ACC112 (cell line): ENCODE measurements around the gene CPLANE1.
"Not testable (repeated sequence)": the region's sequence is repeated elsewhere in the genome, so short reads cannot be mapped to it uniquely, and the experiment has no call there.

Experiments used
- H2AFZ ChIP-seq: fragments of 200-600 bp; sonication (generic); one replicate; pipeline ENCODE4 v1.6.0; 2017; ENCODE audit warnings: antibody characterized with exemption, low read length; ENCODE audit not compliant: unreplicated experiment
- H3K27ac ChIP-seq: fragments of 200-600 bp; sonication (generic); 2 replicates; pipeline ENCODE4 v1.5.1; 2014; ENCODE audit warnings: low read depth, mild to moderate bottlenecking, antibody characterized with exemption, low read length, moderate library complexity
- H3K27me3 ChIP-seq: fragments of 200-600 bp; sonication (generic); 2 replicates; pipeline ENCODE4 v1.6.1; 2014; ENCODE audit warnings: mild to moderate bottlenecking, antibody characterized with exemption, low read length, moderate library complexity, mixed read lengths; ENCODE audit not compliant: insufficient read depth
- H3K36me3 ChIP-seq: fragments of 200-600 bp; sonication (generic); 2 replicates; pipeline ENCODE4 v1.6.1; 2016; ENCODE audit warnings: mild to moderate bottlenecking, antibody characterized with exemption, low read length, moderate library complexity, mixed read lengths; ENCODE audit not compliant: insufficient read depth
- H3K4me1 ChIP-seq: fragments of 200-600 bp; sonication (generic); one replicate; pipeline ENCODE4 v1.6.1; 2016; ENCODE audit warnings: low read length, mixed read lengths; ENCODE audit not compliant: insufficient read depth, unreplicated experiment, control insufficient read depth
- H3K4me3 ChIP-seq: fragments of 200-600 bp; sonication (generic); 2 replicates; pipeline ENCODE4 v1.5.1; 2014; ENCODE audit warnings: mild to moderate bottlenecking, low read depth, low read length
- H3K79me2 ChIP-seq: fragments of 200-600 bp; sonication (generic); one replicate; pipeline ENCODE4 v1.6.0; 2016; ENCODE audit warnings: low read length; ENCODE audit not compliant: control insufficient read depth, unreplicated experiment, insufficient read depth

The CPLANE1 gene

DNA sequence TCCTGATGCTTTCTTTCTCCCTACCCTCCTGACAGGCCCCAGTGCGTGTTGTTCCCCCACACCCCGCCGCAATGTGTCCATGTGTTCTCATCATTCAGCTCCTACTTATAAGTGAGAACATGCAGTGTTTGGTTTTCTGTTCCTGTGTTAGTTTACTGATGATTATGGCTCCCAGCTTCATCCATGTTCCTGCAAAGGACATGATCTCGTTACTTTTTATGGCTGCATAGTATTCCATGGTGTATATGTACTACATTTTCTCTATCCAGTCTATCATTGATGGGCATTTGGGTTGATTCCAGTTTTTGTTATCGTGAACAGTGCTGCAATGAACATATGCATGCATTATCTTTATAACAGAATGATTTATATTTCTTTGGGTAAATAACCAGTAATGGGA lies 149.9 kb downstream of the CPLANE1 start:
- not testable (repeated sequence) for H3K27me3 ChIP-seq, H3K4me3 ChIP-seq, H3K79me2 ChIP-seq, H2AFZ ChIP-seq, H3K4me1 ChIP-seq, H3K27ac ChIP-seq
- H3K36me3 ChIP-seq: peaks cover 11% of the 10 kb centered on the region

DNA sequence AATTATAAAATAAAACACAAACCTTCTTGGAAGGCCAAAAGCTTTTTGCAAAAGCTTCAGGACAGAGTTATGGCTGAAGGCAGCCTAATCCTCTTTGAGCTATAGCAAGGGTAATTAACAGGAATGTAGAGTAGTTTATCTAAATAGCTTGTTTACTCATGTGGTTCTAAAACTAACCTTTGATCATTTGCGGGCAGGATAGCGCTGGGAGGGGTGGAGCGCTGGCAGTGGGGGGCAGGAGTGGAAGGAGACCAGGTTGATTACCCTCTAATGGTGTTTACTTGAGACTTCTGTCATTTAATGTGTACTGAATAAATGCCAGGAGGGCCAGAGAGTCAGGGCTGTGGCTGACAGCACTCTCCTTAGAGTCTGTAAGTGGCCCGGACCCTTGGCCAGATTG lies 155.4 kb downstream of the CPLANE1 start:
- not testable (repeated sequence) for H3K27me3 ChIP-seq, H3K36me3 ChIP-seq, H3K4me3 ChIP-seq, H3K4me1 ChIP-seq, H3K79me2 ChIP-seq, H2AFZ ChIP-seq, H3K27ac ChIP-seq

DNA sequence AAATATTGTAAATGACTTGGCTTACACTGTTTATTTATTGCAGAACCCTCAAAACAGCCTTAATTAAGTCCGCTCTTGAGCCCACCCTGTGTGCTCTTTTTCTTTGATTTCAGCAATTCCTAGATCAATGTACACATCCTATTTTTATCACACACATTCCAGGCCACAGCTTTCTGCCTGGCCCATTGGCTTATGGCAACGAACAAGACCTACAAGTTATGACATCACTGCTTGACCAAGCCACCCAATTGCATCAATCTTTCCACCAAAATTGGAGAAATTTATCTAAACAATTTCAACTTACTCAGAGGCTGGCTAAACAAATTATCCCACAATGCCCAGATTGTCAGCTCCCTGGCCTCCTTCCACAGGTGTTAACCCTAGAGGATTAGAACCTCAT lies 158.4 kb downstream of the CPLANE1 start:
- H3K4me1 ChIP-seq: no peaks in the 10 kb centered on the region
- H2AFZ ChIP-seq: no peak overlapping the region
- no peaks in the 10 kb centered on the region for H3K36me3 ChIP-seq
- H3K27me3 ChIP-seq: no peaks in the 10 kb centered on the region
- no peak overlapping the region for H3K27ac ChIP-seq
- H3K79me2 ChIP-seq: no peaks in the 10 kb centered on the region
- no peak overlapping the region for H3K4me3 ChIP-seq

DNA sequence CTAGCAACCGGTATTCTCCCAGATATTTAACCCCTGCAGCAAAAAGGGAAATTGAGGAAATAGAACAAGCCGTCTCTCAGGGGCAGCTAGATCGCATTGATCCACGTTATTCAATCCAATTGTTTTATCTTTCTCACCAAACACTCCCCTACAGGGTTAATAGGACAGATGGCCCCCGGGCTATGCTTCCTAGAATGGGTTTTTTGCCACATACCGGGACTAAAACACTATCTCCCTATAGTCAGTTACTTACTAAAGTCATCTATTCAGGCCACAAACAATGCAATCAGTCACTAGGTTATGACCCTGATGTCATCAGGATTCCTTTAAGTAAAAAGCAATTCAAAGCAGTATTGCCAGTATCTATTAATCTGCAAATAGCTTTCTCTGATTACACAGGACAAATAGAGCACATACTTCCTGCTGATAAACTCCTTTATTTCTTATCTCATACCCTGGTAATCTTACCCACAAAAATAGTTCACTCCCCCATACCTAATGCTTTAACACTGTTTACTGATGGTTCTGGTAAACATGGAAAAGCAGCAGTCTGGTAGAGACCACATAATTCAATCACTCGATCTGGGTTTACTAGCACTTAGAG lies 159.0 kb downstream of the CPLANE1 start:
- Histone ChIP-seq H3K27ac (no peak overlapping the region), H3K36me3 (no peaks in the 10 kb centered on the region), H3K27me3 (no peaks in the 10 kb centered on the region), H3K4me3 (no peak overlapping the region), H3K4me1 (no peaks in the 10 kb centered on the region), H3K79me2 (no peaks in the 10 kb centered on the region), H2AFZ (no peak overlapping the region)

DNA sequence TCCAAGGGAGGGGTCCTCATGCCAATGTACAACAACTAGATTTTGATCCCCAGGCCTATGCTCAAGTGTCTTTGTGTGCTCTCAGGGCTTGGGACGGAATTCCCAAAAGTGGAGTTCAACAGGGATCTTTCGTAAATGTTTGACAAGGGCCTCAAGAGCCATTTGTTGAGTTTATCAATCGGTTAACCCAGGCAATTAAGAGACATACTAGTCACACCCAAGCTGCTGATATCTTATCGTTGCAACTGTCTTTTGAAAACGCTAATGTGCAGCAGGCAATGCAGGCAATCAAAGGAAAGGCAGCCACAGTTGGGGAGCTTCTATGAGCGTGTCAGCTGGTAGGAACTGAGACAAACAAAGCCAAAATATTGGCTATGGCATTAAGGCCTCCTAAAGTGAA lies 161.2 kb downstream of the CPLANE1 start:
- Histone ChIP-seq H3K79me2 (no peaks in the 10 kb centered on the region), H3K27ac (no peak overlapping the region), H2AFZ (no peak overlapping the region), H3K4me3 (no peak overlapping the region), H3K36me3 (no peaks in the 10 kb centered on the region), H3K4me1 (no peaks in the 10 kb centered on the region), H3K27me3 (no peaks in the 10 kb centered on the region)

DNA sequence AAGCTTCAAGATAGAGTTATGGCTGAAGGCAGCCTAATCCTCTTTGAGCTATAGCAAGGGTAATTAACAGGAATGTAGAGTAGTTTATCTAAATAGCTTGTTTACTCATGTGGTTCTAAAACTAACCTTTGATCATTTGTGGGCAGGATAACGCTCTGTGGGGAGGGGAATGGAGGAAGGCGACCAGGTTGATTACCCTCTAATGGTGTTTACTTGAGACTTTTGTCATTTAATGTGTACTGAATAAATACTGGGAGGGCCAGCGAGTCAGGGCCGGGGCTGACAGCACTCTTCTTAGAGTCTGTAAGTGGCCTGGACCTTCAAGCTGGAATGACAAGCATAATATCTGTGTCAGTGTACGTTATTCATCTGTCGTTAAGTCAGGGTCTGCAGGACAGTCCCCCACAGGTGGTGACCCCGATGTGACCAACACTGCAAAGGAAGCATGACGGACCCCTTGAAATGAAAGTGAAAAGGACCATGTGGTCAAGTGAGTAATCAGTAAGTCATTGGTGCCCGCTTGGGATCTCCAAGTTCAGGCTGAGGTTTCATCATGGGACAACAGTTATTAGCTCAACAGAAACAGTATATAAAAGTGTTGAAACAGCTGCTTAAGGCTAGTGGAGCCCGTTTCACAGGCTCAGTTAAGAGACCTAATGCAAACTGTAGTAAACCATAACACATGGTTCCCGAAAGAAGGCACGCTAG lies 162.6 kb downstream of the CPLANE1 start:
- Histone ChIP-seq H3K4me1 (no peaks in the 10 kb centered on the region), H3K79me2 (no peaks in the 10 kb centered on the region), H2AFZ (no peak overlapping the region), H3K36me3 (no peaks in the 10 kb centered on the region), H3K27me3 (no peaks in the 10 kb centered on the region), H3K27ac (no peak overlapping the region), H3K4me3 (no peak overlapping the region)

DNA sequence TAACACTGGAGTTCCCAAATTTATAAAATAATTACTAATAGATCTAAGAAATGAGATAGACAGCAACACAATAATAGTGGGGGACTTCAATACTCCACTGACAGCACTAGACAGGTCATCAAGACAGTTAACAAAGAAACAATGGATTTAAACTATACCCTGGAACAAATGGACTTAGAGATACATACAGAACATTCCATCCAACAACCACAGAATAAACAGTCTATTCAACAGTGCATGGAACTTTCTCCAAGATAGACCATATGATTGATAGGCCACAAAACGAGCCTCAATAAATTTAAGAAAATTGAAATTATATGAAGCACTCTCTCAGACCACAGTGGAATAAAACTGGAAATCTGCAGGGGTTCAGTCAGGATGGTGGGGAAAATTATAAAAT lies 163.2 kb downstream of the CPLANE1 start:
- H3K27me3 ChIP-seq, H3K4me1 ChIP-seq, H3K79me2 ChIP-seq, H2AFZ ChIP-seq, H3K36me3 ChIP-seq, H3K27ac ChIP-seq, H3K4me3 ChIP-seq: not testable (repeated sequence)

DNA sequence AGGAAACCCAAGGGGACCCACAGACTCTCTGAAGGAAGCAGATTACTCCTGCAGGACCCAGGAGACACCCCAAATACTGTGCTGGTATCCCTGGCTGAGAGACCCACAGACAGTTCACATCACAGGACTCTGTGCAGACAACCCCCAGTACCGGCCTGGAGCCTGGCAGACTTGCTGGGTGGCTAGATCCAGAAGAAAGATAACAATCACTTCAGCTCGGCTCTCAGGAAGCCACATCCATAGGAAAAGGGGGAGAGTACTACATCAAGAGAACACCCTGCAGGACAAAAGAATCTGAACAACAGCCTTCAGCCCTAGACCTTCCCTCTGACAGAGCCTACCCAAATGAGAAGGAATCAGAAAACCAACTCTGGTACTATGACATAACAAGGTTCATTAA lies 166.2 kb downstream of the CPLANE1 start:
- not testable (repeated sequence) for H3K27me3 ChIP-seq, H3K27ac ChIP-seq, H3K4me3 ChIP-seq, H3K4me1 ChIP-seq, H3K36me3 ChIP-seq, H3K79me2 ChIP-seq, H2AFZ ChIP-seq

DNA sequence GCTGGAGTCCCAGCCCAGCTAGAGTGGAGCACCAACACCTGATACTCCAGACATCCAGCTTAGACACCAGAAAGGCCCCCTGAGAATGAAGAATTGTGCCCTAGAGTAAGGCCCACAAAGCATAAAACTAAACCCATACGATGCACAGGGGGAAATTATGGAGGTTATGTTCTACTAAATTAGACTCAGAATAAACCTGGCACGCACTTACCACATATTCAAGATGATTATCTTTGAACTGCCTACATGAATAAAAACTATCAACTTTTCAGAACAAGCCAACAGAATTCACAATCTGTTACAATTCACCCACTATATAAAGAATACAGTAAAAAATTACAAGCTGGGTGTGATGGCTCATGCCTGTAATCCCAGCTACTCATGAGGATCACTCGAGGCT lies 168.5 kb downstream of the CPLANE1 start:
- no peaks in the 10 kb centered on the region for H3K4me1 ChIP-seq
- H2AFZ ChIP-seq: no peak overlapping the region
- no peak overlapping the region for H3K27ac ChIP-seq
- H3K79me2 ChIP-seq: no peaks in the 10 kb centered on the region
- no peak overlapping the region for H3K4me3 ChIP-seq
- no peaks in the 10 kb centered on the region for H3K27me3 ChIP-seq
- peaks cover 9% of the 10 kb centered on the region; the same call in 1 of the 2 replicates for H3K36me3 ChIP-seq

DNA sequence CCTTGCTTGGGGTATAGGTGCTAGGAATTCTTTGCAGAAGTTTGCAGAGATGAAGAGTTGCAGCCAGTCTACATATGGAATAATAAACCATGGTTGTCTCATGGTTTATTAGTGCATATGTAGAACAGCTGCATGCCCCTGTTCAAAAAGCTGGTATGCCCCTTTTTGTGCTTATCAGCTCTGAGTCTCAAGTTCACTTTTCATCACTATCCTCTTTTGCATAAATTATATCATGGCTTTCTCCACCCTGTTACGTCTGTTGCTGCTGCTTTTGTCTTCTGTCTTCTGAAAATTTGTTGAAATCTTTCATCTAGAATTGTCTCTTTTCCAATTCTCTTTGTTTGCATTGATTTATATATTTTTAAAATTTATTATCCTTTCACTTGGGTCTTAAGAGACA lies 172.0 kb downstream of the CPLANE1 start:
- no peak overlapping the region for H3K27ac ChIP-seq
- H3K27me3 ChIP-seq: no peaks in the 10 kb centered on the region
- peaks cover 12% of the 10 kb centered on the region for H3K4me1 ChIP-seq
- H3K36me3 ChIP-seq: peaks cover 9% of the 10 kb centered on the region; the same call in 1 of the 2 replicates
- H2AFZ ChIP-seq: no peak overlapping the region
- no peaks in the 10 kb centered on the region for H3K79me2 ChIP-seq
- no peak overlapping the region for H3K4me3 ChIP-seq

DNA sequence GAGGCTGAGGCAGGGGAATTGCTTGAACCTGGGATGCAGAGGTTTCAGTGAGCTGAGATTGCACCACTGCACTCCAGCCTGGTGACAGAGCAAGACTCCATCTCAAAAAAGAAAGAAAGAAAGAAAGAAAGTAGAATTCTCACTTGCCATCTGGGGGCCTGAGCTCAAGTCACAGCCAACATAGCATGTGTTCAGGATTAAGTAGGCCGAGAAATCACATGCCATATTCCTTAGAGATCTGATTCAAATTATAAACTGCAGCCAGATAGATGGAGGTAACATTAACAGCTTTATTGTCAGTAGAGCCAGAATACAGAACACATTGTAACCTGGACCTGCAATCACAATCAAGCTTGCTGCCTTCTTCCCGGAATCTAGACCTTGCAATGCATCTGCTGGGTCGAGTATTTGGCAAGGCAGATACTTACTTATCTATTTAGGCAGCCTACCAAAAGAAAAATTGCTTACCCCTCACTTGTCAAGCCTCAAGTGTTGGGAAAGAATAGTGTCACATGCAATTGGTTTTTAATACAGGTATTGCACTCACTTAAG lies 173.7 kb downstream of the CPLANE1 start:
- no peak overlapping the region for H3K27ac ChIP-seq
- no peak overlapping the region for H2AFZ ChIP-seq
- peaks cover 22% of the 10 kb centered on the region for H3K4me1 ChIP-seq
- peaks cover 9% of the 10 kb centered on the region; the same call in 1 of the 2 replicates for H3K36me3 ChIP-seq
- no peaks in the 10 kb centered on the region for H3K79me2 ChIP-seq
- H3K4me3 ChIP-seq: no peak overlapping the region
- H3K27me3 ChIP-seq: no peaks in the 10 kb centered on the region
